Measurements from ENCODE around the gene DENND1A. TPM values are rescaled to one million over a fixed set of nuclear protein-coding genes. Genes with fewer than 3 reads are reported as not detected.

DENND1A gene
- total RNA-seq, 2 donors from 2014 or later, result 22.8 to 24.4 TPM

DNA sequence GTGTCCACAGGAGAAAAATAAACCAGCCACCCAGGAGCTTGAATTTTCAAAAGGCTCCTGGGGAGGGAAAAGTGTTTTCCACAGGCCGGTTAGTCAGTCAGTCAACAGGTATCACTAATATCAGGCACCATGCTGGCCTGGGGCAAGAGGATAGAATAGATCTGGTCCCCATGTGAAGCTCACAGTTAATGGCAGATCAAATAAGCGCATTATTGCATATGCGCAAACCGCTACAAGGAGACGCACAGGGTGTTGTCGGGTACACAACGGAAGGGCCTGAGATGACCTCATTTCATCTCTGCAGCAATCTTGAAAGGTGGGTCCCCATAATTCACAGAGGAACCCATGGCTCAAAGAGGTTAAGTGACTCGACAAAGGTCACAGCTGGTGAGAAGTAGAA, 313.2 kb downstream of the DENND1A start:
- intact Hi-C loops (cut with DNase I), result no loop called here
- no peak for DNase-seq (ENCODE audit: low spot score)

DNA sequence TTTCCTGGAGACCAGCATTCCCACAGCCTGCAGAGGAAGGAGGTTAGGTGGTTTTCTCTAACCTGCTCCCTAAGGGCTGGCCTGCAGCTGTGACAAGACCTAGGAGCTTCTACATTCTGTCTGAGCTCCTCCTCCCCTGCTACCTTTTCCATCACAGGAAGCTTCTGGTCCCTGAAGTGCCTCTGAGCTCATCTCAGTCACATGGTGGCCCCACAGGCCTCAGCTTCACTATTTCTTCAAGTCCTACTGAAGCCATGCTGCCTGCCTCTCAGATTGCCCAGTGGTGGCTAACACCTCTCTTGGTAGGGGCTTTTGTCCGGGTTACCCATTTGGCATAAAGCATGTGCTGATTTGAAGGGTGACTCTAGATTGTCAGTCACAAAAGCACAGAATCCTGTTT, 314.5 kb downstream of the DENND1A start:
- intact Hi-C loops (cut with DNase I), result no loop called here
- no peak for DNase-seq (ENCODE audit: low spot score)

DNA sequence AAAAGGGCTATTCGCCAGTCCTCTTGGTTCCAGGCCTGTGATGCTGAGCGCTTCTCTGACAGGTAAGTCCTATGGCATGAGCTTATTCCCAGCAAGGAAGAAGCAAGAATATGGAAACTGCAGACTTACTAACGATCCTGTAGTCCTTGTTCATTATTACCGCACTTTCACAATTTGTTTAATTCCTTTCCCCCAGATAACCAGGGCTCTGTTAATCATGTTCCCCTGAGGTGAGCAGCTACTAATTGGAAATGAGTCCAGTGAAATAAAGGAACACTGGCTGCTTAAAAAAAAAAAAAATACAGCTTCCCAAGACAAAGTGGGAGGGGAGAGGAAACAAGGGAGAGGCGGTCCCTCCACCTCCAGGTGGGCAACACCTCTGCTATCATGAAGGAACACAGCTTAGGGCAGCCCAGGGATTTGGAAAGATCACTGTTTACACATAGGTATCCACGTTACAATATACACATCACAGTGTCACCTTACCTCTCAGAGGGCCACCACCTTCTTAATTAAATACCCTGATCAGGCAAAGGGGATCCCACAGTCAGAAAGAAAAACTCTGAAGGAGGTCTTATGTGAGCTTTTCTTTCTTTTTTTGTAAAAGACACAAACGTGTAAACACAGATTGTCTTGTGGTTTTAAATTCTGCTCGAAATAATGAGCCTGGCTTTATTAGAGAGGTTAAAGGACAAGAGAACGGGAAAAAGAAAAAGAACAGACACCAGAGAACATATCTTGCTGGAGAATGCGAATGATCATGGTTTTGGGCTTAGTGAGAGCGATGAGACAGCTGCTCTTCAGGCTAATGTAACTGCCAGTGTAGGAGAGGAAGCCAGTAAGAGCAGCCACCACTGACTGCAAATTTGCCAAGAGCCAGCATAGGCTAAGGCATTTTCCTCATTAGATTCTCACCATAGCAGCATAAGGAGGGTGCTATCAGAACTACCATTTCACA, 315.3 kb downstream of the DENND1A start:
- DNase-seq (ENCODE audit: low spot score), result no peak
- intact Hi-C loops (cut with DNase I), result no loop called here

DNA sequence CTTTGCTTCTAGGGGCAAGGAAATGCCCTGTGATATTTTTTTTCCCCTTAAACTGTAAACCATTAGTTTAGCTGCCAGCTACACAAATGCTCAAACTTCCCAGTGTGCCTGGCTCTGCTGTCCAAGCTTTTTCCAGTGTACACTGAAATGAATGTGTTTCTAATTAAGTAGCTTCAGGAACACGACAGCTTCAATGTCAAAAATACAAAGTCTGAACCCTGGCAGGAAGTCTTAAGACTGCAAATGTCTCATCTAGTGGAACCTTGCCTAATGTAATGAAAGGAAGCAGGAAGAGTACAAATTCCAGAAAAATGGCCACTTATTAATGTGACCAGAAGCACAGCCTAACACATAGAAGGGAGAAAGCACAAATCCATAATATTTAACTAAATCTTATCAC, 318.7 kb downstream of the DENND1A start:
- intact Hi-C loops (cut with DNase I), result no loop called here

DNA sequence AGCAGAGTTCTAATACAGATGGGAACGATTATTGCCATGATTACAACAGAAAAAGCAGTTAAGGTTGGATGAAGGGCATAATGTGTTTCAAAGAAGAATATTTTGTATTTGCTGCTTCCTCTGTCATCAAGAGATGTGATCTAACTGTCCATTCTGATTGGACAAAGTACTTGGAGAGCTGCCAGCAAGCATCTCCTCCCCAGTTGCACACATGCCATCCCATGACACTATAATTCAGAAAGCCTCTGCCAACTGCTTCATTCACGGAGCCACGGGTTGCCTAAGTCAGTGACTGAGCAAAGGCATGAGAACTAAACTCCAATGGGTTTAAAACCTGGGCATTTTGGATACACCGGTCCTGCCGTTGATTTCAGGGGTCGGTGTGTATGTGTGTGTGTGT, 320.1 kb downstream of the DENND1A start:
- intact Hi-C loops (cut with DNase I), result no loop called here
- no peak for DNase-seq (ENCODE audit: low spot score)

More for the DNA sequence above, 318.7 kb downstream of the DENND1A start:
- no peak for DNase-seq (ENCODE audit: low spot score)

DNA sequence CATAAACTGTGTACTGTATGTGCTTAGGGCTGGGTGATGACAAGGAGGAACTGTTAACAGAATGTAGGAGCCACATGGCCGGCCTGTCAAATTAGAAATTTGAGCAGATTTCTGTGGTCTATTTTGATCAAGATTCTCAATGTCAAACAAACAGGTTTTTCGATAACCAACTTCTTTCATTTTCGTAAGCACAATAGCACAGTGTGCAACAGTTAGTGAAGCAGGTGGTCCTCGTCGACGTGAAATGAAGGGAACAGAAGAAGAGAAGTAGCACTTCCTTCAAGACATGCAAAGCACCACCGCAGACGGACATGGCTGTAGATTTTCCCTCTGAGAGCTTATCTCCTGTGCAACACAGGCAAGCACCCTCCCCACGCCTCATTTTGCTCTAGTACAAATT, 321.8 kb downstream of the DENND1A start:
- no peak for DNase-seq (ENCODE audit: low spot score)
- intact Hi-C loops (cut with DNase I), result no loop called here

DNA sequence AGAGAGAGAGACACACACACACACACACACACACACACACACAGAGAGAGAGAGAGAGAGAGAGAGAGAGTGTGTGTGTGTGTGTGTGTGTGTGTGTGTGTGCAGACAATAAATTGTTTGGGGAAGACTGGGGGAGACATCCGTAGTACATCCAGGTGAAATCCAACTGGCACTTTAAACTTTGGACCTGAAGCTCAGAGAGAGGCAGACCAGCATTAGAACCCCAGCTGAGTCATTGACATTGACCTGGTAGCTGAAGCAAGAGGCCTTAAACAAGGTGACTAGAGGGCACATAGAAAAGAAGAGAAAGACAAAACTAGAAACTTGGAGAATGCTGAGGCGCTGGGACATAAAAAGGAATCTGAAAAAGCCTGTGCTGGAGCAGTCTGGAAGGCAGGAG, 322.4 kb downstream of the DENND1A start:
- no peak for DNase-seq (ENCODE audit: low spot score)
- intact Hi-C loops (cut with DNase I), result loop anchor here in 1 of 2 donors (1.0 kb wide), 1 partner anchor 29 kb away; no protein-coding TSS in a partner anchor

DNA sequence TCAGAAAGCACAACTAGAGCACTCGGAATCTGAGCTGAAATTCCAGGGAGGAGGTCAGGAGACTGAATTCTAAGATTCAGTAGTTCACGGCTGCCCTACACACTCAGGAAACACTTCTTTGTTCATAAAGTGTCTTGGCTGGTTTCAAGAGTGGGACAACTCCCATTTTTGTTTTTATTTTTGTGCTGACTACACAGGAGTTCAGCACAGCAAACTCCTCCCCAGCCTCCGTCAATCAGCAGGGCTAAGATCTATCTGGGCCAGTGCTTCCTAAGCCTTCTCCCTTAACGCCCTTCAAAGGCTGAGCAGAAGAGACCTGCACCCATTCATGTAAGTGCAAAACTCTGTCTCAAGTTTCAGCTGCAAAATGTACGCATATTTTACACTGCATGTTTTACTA, 323.8 kb downstream of the DENND1A start:
- DNase-seq (ENCODE audit: low spot score), result no peak
- intact Hi-C loops (cut with DNase I), result no loop called here

DNA sequence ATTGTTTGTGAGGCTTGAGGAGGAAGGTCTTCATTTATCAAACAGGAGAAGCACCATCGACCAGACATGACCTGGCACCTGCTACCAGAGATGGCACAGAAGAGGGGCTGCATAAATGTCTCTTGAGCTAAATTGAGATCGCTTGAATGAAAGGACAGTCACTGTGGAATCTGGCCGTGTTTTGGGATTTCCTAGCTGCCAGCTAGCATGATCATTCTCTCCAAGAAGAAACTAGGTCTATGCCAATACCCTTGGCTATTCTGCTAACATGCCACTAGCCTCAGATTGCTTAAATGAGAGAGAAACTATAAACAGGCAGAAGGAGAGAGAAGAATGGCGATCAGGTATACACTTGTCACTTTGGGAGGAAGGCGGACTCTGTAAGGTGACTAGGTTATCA, 324.6 kb downstream of the DENND1A start:
- intact Hi-C loops (cut with DNase I), result no loop called here

DNA sequence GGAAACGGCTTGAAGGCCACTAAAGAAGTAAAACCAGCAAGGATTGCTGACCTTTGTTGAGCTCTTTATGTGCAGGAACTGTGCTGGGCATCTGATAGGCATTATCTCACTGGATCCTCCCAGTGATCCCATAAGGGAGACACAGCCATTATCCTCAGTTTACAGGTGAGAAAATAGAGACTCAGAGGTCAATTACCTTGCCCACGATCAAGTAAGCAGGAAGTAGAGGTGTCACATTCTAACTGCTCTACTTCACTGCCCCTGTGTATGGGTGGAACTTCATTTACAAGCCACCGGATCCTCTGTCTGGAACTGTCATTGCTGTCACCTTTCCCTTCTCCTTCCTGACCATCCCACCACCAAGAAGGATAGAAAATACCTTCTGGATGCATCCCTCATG, 325.1 kb downstream of the DENND1A start:
- DNase-seq (ENCODE audit: low spot score), result no peak
- intact Hi-C loops (cut with DNase I), result no loop called here

More for the DNA sequence above, 324.6 kb downstream of the DENND1A start:
- DNase-seq (ENCODE audit: low spot score), result no peak

DNA sequence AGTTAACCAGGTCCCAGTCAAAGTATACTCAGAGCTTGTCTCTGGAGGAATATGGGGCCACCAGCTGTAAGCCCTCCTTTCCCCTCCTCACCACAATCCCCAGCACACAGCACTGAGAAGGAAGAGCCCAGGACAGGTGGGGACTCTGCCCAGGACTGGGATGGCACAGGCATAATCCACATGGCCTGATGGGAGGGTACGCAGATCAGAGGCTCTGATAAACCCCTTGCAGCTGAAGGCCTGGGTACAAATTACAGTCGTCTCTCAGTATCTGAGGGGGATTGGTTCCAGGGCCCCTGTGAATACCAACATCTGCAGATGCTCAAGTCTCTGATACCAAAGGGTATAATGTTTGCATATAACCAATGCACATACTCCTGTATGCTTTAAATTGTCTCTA, 328.1 kb downstream of the DENND1A start:
- intact Hi-C loops (cut with DNase I), result no loop called here
- no peak for DNase-seq (ENCODE audit: low spot score)

DNA sequence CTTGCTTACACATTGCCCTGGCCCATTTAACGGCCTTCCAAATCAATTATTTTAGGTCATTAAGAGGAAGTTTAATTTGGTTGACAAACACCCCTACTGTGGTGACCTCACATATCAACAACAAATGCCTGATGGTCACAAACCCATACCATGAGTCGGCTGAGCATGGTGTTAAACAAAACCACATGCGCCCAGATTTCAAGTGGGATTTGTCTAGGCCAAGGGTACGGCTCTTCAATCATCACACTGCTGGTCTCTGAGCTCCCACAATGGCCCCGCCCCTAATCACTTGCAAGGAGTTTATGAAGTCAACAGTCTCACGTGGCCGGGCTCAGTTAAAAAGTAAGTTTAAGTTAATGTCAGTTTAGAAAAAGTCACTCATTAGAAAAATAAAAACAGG, 330.1 kb downstream of the DENND1A start:
- DNase-seq (ENCODE audit: low spot score), result no peak
- intact Hi-C loops (cut with DNase I), result no loop called here

DNA sequence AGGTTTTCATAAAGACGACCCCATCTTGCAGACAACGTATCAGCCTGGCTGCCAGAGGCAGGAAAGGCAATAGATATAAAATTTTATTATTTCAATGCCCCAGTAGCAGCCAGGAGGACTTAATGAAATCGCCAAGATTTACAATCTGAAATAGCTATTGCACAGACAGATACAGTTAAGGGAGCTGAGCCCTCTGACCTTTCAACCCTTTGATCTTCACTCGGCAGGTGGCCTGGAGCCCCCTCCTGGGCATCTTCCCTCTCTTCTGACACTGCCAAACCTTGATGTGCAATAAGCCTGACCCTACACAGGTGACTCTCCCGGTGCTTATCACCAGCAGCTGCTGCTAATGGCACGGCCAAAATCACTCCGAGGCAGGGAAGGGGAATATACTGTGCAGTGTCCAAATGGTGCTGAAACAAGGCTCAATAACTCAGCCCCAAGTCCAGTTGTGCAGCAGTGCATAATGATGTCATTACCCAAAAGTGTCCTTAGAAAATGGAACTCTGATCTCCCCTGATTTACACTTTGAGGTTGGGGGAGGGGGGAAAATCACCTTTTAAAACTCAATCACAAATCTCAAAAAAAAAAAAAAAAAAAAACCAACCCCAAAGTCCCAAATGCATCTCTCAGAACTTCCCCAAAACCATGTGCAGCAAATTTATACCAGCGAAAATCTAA, 331.9 kb downstream of the DENND1A start:
- intact Hi-C loops (cut with DNase I), result no loop called here
- DNase-seq (ENCODE audit: low spot score), result no peak

DNA sequence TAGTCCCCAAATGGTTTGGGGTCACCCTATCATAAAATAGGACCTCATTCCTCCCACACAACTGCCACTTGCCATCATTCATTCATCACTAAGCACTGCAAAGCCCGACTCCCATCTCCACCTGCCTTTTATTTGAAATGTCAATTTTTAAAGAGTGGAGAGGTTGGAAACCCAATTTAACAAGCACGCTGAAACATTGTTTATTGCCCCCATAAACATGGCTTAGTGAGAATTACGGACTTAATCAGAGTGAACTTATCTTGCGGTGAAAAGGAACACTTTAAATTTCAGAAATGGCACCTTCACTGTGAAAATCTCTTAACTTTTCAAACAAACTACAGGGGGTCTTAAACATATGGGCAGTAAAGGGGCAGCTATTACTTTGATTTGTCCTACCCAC, 332.9 kb downstream of the DENND1A start:
- no peak for DNase-seq (ENCODE audit: low spot score)
- intact Hi-C loops (cut with DNase I), result no loop called here

DNA sequence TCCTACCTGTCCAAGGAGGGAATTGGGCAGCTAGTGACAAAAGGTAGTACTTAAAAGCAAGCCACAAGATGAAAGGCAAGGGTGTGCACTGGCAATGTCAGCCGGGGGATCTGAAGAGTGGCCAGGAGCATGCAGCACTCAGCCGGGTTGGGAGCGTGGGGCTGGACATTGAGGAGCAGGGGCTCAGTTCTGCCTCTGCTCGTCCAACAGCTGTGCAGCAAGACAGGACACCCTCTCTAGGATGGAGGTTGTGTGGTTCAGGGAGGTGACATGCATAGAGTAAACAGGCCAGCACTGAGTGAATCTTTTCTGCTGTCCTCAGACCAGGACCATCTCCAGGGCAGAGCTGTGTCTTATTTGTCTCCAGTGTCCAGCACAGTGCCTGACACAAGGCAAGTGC, 338.6 kb downstream of the DENND1A start:
- intact Hi-C loops (cut with DNase I), result no loop called here
- no peak for DNase-seq (ENCODE audit: low spot score)

DNA sequence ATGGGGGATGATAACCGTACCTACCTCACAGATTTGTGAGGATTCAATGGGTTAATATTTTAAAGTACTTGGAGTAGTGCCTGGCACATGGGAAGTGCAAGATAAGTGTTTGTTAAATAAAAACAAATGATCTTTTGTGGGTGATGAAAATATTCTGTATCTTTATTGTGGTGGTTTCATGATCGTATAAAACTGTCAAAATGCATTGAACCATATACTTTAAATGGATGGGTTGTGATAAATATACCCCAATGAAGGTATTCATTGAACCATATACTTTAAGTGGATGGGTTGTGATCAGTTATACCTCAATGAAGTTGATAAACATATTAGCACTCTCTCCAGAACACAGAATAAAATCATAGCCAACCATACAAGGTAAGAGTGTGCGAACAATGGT, 339.4 kb downstream of the DENND1A start:
- DNase-seq (ENCODE audit: low spot score), result no peak
- intact Hi-C loops (cut with DNase I), result no loop called here

DNA sequence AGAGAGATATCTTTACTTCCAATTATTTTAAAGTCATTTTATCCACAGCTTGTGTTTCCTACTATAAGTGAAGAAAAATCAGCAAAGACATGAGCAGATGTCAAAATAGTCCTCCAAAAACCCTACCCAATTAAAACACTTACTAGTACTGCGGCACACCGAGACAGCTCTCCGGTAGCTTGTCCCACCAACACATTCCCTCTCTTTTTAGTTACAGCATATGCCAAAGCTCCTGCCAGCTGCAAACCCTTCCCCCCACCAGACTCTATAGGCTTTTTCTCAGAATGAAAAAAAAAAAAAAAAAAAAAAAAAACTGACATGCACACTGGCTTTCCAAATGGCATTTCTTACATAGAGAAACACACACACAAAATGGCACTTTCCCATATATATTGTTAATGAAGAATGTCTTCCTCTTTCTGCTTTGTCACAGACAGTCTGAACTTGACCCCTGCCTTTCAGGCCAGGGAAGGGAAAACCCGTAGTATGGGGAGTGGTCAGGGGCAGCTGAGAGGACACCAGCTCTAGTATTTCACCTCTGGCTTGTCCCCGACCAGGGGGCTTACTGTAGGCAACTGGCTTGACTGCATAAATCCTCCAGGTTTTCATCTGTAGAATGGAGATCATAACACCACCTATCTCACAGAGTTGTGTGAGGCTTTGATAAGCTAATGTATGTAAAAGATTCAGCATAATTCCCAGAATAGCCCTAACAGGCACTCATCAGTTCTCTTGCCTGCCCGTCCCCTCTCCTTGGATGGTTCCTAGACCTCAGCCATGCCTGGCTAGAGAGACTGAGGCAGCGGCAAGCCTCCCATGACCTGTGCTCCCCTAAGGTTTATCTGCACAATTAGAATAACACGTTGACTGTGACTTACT, 340.3 kb downstream of the DENND1A start:
- intact Hi-C loops (cut with DNase I), result no loop called here
- DNase-seq (ENCODE audit: low spot score), result no peak

DNA sequence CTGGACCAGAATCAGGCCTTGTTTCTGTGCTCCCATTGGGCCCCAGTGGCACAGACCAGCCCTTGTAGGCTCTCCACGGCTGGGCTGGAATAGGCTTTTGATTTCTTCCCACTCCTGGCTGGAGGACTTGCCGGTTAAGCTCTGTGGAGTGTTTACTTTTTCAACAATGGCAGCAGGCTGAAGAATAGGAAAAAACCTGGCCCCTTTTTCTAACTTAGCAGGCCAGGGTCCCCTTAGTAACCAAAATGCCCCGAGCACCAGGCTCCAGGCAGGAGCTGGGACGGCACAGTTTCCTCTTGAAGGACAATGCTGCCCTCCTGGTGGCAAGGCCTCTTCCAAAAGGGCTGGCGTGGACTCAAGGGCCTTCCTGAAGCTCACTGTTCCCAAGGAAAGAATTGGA, 343.7 kb downstream of the DENND1A start:
- intact Hi-C loops (cut with DNase I), result no loop called here
- DNase-seq (ENCODE audit: low spot score), result no peak

DNA sequence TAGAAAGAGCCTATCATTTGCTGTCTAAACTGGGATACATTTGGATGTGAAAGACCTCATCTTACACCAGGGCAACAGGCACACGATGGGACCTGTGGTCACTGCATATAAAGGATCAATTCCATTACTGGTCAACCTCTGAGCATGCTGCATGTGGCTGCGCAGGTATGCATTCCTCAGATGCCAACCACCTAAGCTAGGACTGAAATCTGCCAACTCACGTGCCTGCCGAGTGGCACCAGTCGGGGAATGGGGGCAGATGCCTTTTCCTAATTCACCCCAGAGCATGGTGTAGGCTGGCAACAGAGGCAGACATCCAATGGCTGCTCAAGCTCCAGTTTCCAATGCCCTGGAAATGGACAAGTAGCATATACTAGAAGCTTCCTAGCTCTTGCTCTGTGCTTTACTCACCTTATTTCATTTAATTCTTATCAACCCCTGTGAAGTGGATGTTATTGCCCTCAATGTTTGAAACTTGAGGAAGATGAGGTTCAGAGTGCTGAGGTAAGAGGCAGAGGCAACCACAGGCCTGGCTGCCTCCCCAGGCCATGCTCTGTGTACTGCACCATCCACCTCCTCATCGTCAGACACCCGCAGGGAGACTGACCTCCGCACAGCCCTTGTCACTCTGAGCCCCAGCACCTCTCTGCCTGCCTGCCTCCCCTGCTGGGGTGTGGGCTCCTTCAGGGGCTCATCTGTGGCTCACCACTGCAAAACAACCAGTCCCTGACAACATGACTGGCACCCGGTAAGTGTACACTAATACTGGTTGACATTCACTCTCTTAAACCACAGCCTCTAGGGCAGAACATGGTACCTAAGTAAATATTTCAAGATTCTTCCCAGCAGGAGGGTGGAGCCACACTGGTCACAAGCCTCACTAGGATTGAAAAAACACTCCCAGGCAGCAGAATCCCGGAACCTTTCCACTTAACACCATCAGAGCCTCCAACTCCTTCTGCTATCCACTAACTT, 345.4 kb downstream of the DENND1A start:
- intact Hi-C loops (cut with DNase I), result no loop called here
- no peak for DNase-seq (ENCODE audit: low spot score)

Measured in posterior vena cava (tissue), 2 donors.